ENCODE measurements around the gene DNAJC1. TPM values are rescaled to one million over a fixed set of nuclear protein-coding genes. Genes with fewer than 3 reads are reported as not detected.

The DNAJC1 gene
- total and polyA plus RNA-seq, 2 donors (not counting 3 experiments of a cell fraction or from before 2014, with no cell fraction given) = 11.2 to 19.7 TPM

DNA sequence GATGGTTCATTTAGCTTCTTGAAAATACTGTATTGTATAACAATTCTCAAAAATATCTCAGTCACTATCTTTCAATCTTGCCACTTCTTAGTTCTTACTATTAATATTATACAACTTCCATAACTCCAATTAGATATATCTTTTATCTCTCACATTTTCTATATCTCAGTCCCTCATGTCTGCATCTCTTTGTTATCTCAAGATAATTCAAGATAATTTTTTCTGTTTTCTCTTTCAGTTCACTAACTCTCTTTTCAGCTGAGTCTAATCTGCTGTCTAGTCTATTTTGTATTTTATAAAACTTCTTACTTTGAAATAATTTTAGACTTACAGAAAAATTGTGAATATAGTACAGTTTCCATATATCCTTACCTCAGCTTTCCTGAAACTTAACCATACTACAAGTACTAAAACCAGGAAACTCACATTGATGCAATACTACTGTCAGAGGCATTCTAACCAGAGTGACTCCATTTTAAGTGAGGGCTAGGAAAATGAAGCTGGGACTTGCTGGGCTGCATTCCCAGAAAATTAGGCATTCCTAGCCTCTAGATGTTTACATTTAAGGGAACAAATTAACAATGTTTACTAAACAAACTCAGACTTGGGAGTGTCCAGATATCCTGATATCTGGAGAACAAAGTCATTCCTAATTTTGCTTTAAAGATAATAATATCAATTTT, 38.4 kb downstream of the DNAJC1 start:
- H3K4me3 ChIP-seq (replicated peaks in 1 of 3; ENCODE audit: insufficient read depth in 1 of 3, low read depth in 1 of 3, low read length in 3 of 3) = no peak overlapping the region
- TF ChIP-seq FOS (IDR thresholded peaks at IDR 0.05; ENCODE audit: borderline replicate concordance, insufficient read depth, low read length) = no peak
- TF ChIP-seq, protein P1, sequence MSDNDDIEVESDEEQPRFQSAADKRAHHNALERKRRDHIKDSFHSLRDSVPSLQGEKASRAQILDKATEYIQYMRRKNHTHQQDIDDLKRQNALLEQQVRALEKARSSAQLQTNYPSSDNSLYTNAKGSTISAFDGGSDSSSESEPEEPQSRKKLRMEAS (IDR thresholded peaks at IDR 0.05; ENCODE audit: insufficient read depth, insufficient read length) = no peak
- TF ChIP-seq, protein P2, sequence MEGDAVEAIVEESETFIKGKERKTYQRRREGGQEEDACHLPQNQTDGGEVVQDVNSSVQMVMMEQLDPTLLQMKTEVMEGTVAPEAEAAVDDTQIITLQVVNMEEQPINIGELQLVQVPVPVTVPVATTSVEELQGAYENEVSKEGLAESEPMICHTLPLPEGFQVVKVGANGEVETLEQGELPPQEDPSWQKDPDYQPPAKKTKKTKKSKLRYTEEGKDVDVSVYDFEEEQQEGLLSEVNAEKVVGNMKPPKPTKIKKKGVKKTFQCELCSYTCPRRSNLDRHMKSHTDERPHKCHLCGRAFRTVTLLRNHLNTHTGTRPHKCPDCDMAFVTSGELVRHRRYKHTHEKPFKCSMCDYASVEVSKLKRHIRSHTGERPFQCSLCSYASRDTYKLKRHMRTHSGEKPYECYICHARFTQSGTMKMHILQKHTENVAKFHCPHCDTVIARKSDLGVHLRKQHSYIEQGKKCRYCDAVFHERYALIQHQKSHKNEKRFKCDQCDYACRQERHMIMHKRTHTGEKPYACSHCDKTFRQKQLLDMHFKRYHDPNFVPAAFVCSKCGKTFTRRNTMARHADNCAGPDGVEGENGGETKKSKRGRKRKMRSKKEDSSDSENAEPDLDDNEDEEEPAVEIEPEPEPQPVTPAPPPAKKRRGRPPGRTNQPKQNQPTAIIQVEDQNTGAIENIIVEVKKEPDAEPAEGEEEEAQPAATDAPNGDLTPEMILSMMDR (IDR thresholded peaks at IDR 0.05; ENCODE audit: extremely low read depth in 1 of 2, insufficient read depth in 1 of 2, low read depth in 1 of 2, low read length in 2 of 2) = no peak
- TF ChIP-seq GATA2 (IDR thresholded peaks at IDR 0.05; ENCODE audit: insufficient read depth, insufficient read length, low read depth, low read length) = no peak
- no peak for TF ChIP-seq POLR2A (IDR thresholded peaks at IDR 0.05; ENCODE audit: low read depth, low read length)
- TF ChIP-seq JUN (IDR thresholded peaks at IDR 0.05; ENCODE audit: borderline replicate concordance, insufficient read depth, insufficient read length, low read depth) = no peak
- no peak for TF ChIP-seq EZH2 (IDR thresholded peaks at IDR 0.05; ENCODE audit: borderline replicate concordance, low read depth, low read length, severe bottlenecking)
- no peak for TF ChIP-seq MYC (IDR thresholded peaks at IDR 0.05; ENCODE audit: low read depth, low read length)
- no peak for TF ChIP-seq POLR2AphosphoS5 (IDR thresholded peaks at IDR 0.05; ENCODE audit: insufficient read depth, low read depth, low read length)
- DNase-seq (ENCODE audit: low read depth, low spot score) (no peak), FAIRE-seq (no peak)
- ChIA-PET POLR2A (no interaction called here), CTCF (no interaction called here)
- peaks cover 9% of the 10 kb centered on the region for H3K4me1 ChIP-seq (ENCODE audit: control insufficient read depth, extremely low read depth, insufficient read depth, low read length)
- H3K27me3 ChIP-seq (ENCODE audit: control insufficient read depth in 2 of 2, insufficient read depth in 2 of 2, low read length in 2 of 2) = no peaks in the 10 kb centered on the region
- H4K20me1 ChIP-seq (replicated peaks; ENCODE audit: control insufficient read depth, extremely low read depth, insufficient read depth, low read length) = no peaks in the 10 kb centered on the region
- no peak overlapping the region for H3K4me2 ChIP-seq (ENCODE audit: insufficient read depth, low read length)
- H3K9me1 ChIP-seq (replicated peaks; ENCODE audit: control insufficient read depth, extremely low read depth, insufficient read depth, low read length) = no peaks in the 10 kb centered on the region
- dilution Hi-C loops (cut with MboI; ENCODE audit: extremely low pct_ligation_motif_present, low sequenced_read_pairs) (no loop called here), intact Hi-C loops (cut with micrococcal nuclease) (no loop called here)
- no peaks in the 10 kb centered on the region for H3K79me2 ChIP-seq (ENCODE audit: control insufficient read depth, insufficient read depth, low read length)
- no peaks in the 10 kb centered on the region for H3K9me3 ChIP-seq (replicated peaks; ENCODE audit: control insufficient read depth, insufficient read depth, low read length)
- no peak overlapping the region for H2AFZ ChIP-seq (ENCODE audit: low read depth, low read length)
- BruUV-seq (replicated peaks) = no TSS peak
- no peaks in the 10 kb centered on the region for H3K36me3 ChIP-seq (ENCODE audit: control insufficient read depth in 2 of 2, extremely low read depth in 1 of 2, insufficient read depth in 2 of 2, low read length in 2 of 2)
- H3K27ac ChIP-seq (ENCODE audit: insufficient read depth, low read depth, low read length) = no peak overlapping the region
- no peak overlapping the region for H3K9ac ChIP-seq (replicated peaks; ENCODE audit: extremely low read depth, insufficient read depth, low read length)

Data from endothelial cell of umbilical vein (primary cell).